ENCODE data around the gene FOXP1.

- TF ChIP-seq EZH2 (IDR thresholded peaks at IDR 0.05; ENCODE audit: insufficient read depth, poor library complexity, severe bottlenecking) (no peak), EZH2phosphoT487 (IDR thresholded peaks at IDR 0.05; ENCODE audit: insufficient read depth, low read depth) (no peak)
Observed at GRCh38 chr3:71226565-71227269, 356.8 kb downstream of the FOXP1 start.
